HepG2 (cell line): ENCODE results near the gene LRP1B.

Experiments used
- AGO2 ChIP-seq: fragments of 200-400 bp; formaldehyde crosslinking; optimal IDR thresholded peaks from 2 replicates; pipeline ENCODE3; 2017; ENCODE audit warnings: mild to moderate bottlenecking, low read depth, low read length, moderate library complexity
- CBX5 ChIP-seq: sonication (generic); formaldehyde crosslinking; IDR thresholded peaks from 2 replicates; pipeline ENCODE4 v1.4.0; 2020; ENCODE audit warnings: missing genetic modification reagents, borderline replicate concordance
- HMG20B ChIP-seq: conservative IDR thresholded peaks from 2 replicates; pipeline ENCODE4 v1.6.1; 2016; ENCODE audit warnings: missing genetic modification reagents, missing compliant biosample characterization
- MBD4 ChIP-seq: IDR thresholded peaks from 2 replicates; pipeline ENCODE4 v1.6.1; 2012; ENCODE audit warnings: low read length, inconsistent platforms, borderline replicate concordance
- NPAS2 ChIP-seq: sonication (generic); formaldehyde crosslinking; IDR thresholded peaks from 2 replicates; pipeline ENCODE4 v1.8.0; 2022; ENCODE audit warnings: mild to moderate bottlenecking, missing genetic modification reagents, borderline replicate concordance
- POLR2A ChIP-seq, 2 experiments: IDR thresholded peaks; 2 replicates each; pipeline ENCODE4 v1.6.1; 2011; ENCODE audit warnings: low read depth in 2 of 2, low read length in 2 of 2, mild to moderate bottlenecking in 1 of 2, moderate library complexity in 1 of 2; ENCODE audit not compliant: insufficient read depth in 1 of 2
- ZC3H4 ChIP-seq: sonication (generic); formaldehyde crosslinking; IDR thresholded peaks from 2 replicates; pipeline ENCODE4 v1.4.0; 2020; ENCODE audit warnings: missing genetic modification reagents, borderline replicate concordance
- ZNF264 ChIP-seq: sonication (generic); formaldehyde crosslinking; IDR thresholded peaks from 2 replicates; pipeline ENCODE4 v1.4.0; 2020; ENCODE audit warnings: missing genetic modification reagents
- ZNF274 ChIP-seq: sonication (generic); formaldehyde crosslinking; IDR thresholded peaks from 2 replicates; pipeline ENCODE4 v1.5.1; 2020; ENCODE audit warnings: mild to moderate bottlenecking, missing genetic modification reagents

- no peak for TF ChIP-seq NPAS2 (CRISPR knock-in tag)
- TF ChIP-seq ZNF274 (CRISPR knock-in tag): no peak
- TF ChIP-seq ZNF264 (CRISPR knock-in tag): no peak
- TF ChIP-seq HMG20B: no peak
- no peak for TF ChIP-seq AGO2
- TF ChIP-seq MBD4: no peak
- TF ChIP-seq CBX5 (CRISPR knock-in tag): no peak
- no peak for TF ChIP-seq POLR2A (IDR thresholded peaks at IDR 0.05; ENCODE audit: insufficient read depth in 1 of 2, low read depth in 2 of 2, low read length in 2 of 2)
- TF ChIP-seq ZC3H4 (CRISPR knock-in tag): no peak
These were observed 93.1 kb downstream of the LRP1B start for GRCh38 chr2:142037744-142038143.
